A673 (cell line): ENCODE results near the gene CRK.

Experiments used
- EZH2 ChIP-seq: fragments of 200-600 bp; sonication (generic); IDR thresholded peaks from 2 replicates; pipeline ENCODE4 v1.6.1; 2017; ENCODE audit warnings: borderline replicate concordance, low read depth, mild to moderate bottlenecking, mixed read lengths, antibody characterized with exemption, low read length; ENCODE audit not compliant: poor library complexity, severe bottlenecking
- TF ChIP-seq, protein P1 (sequence below): fragments of 300-800, 200-600 bp; sonication (generic); conservative IDR thresholded peaks from 2 replicates; pipeline ENCODE4 v1.5.1; 2017; ENCODE audit warnings: low read depth, mild to moderate bottlenecking, antibody characterized with exemption, low read length, moderate library complexity, mixed read lengths

DNA sequence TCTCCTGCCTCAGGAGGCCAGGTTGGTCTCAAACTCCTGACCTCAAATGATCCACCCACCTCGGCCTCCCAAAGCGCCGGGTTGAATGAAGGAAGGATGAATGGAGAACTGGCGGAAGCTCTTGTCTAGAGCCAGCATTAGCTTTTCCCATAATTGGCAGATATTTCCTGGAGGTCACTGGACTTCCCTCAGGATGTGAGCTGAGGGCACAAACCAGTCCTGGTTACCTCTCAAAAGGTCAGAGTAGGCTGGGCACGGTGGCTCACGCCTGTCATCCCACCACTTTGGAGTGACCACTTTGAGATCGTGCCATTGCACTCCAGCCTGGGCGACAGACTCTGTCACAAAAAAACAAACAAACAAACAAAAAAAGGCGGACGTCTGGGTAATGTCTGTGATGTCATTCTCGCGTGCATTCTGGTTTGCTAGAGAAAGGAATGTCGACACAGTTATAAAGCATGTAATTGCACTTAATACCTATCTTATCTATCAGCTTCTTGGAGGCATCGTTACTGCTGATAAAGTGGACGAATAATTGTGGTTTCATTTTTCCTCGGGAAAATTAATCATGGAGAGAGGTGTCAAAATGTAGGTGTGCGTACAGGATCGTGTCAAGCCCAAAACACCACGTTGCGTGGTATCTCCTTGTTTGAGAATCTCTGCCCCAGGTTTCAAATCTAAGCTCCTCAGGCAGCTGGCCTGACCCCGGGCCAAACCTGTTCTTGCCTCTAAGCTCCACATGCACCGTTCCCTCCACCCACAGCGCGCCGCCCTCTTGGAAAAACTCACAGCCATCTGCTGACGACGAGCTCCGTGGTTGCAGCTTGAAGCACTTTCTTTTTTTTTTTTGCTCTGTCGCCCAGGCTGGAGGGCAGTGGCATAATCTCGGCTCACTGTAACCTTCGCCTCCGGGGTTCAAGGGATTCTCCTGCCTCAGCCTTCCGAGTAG is 6.4 kb upstream of the CRK start:
- TF ChIP-seq, protein P1, sequence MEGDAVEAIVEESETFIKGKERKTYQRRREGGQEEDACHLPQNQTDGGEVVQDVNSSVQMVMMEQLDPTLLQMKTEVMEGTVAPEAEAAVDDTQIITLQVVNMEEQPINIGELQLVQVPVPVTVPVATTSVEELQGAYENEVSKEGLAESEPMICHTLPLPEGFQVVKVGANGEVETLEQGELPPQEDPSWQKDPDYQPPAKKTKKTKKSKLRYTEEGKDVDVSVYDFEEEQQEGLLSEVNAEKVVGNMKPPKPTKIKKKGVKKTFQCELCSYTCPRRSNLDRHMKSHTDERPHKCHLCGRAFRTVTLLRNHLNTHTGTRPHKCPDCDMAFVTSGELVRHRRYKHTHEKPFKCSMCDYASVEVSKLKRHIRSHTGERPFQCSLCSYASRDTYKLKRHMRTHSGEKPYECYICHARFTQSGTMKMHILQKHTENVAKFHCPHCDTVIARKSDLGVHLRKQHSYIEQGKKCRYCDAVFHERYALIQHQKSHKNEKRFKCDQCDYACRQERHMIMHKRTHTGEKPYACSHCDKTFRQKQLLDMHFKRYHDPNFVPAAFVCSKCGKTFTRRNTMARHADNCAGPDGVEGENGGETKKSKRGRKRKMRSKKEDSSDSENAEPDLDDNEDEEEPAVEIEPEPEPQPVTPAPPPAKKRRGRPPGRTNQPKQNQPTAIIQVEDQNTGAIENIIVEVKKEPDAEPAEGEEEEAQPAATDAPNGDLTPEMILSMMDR, result no peak
- TF ChIP-seq EZH2, result no peak
